HAP-1 (cell line): ENCODE data around the gene AGFG1.
"Not testable (repeated sequence)": the region's sequence is repeated elsewhere in the genome, so short reads cannot be mapped to it uniquely, and the experiment has no call there.

Experiments used
- DNase-seq, 2 experiments: peaks; one replicate each; pipeline ENCODE4 v3.0.0-alpha.2; 2016 to 2020; ENCODE audit warnings: low spot score in 2 of 2
- H3K27me3 ChIP-seq: fragments of 250-450 bp; sonication (Bioruptor Pico); 2 replicates; pipeline ENCODE4 v1.5.1; 2020; ENCODE audit warnings: low read depth, mild to moderate bottlenecking, moderate library complexity
- H3K36me3 ChIP-seq: fragments of 250-450 bp; sonication (Bioruptor Pico); replicated peaks from 2 replicates; pipeline ENCODE4 v1.5.1; 2020; ENCODE audit warnings: mild to moderate bottlenecking
- H3K4me1 ChIP-seq: fragments of 250-450 bp; sonication (Bioruptor Pico); 2 replicates; pipeline ENCODE4 v1.5.1; 2020; ENCODE audit warnings: mild to moderate bottlenecking
- H3K4me3 ChIP-seq: fragments of 250-450 bp; sonication (Bioruptor Pico); 2 replicates; pipeline ENCODE4 v1.5.1; 2020; ENCODE audit warnings: mild to moderate bottlenecking, moderate library complexity
- H3K9me3 ChIP-seq: fragments of 250-450 bp; sonication (Bioruptor Pico); 2 replicates; pipeline ENCODE4 v1.5.1; 2020; ENCODE audit warnings: mild to moderate bottlenecking, moderate library complexity
- in situ Hi-C: fragments of 300-500 bp; cut with MboI; formaldehyde crosslinking; loops from 3 replicates; pipeline ENCODE4 v1.14.3; 2020; ENCODE audit warnings: low sequenced_read_pairs, inconsistent platforms, mixed read lengths

AGFG1 gene

DNA sequence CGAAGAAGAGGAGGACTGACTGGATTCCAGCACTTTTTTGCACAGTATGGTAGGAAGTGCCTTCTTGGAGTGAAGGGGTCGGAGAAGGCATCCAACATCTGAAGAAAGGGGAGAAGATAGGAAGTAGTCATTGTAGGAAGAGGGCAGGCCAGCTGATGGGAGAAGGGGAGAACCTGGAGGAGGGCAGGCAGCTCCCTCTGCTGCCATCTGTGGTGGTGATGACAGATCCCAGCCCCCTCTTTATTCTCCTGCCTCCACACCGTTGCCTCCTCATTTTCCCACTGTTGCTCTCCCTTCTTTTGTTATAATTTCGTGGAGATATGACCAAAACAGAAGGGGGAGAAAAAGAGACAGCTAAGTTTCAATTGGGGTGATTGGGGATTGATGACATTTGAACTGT, 123.8 kb downstream of the AGFG1 start:
- H3K4me3 ChIP-seq = no peak overlapping the region
- no peak for DNase-seq
- in situ Hi-C loops = no loop called here
- no peaks in the 10 kb centered on the region for H3K9me3 ChIP-seq
- H3K4me1 ChIP-seq = no peaks in the 10 kb centered on the region
- H3K36me3 ChIP-seq = no peaks in the 10 kb centered on the region
- H3K27me3 ChIP-seq = no peaks in the 10 kb centered on the region; the same call in 1 of the 2 replicates

- no peak overlapping the region for H3K4me3 ChIP-seq
- H3K36me3 ChIP-seq = no peaks in the 10 kb centered on the region
- in situ Hi-C loops = no loop called here
- H3K9me3 ChIP-seq = no peaks in the 10 kb centered on the region
- no peaks in the 10 kb centered on the region; the same call in 1 of the 2 replicates for H3K27me3 ChIP-seq
- DNase-seq = no peak
- no peaks in the 10 kb centered on the region for H3K4me1 ChIP-seq
These were observed 125.1 kb downstream of the AGFG1 start for GRCh38 chr2:227597036-227597435.

DNA sequence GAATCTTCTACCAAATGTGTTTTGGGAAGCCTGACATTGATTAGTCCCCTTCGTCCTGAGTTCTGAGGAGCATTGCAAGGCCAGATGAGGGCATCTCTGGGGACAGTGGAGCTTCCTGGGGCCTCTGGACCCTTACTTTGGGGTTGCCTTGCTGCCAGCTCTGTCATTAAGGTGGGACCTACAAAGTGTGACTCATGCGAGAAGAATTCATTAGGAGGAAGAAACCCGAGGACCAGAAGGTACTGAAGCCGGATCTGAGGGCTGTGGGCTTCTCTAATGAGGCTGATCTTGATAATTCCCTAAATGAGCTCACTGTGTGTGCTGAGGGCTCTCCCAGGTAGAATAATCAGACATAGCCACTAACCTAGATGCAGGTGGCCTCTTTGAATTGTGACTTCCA, 126.0 kb downstream of the AGFG1 start:
- Histone ChIP-seq H3K9me3 (no peaks in the 10 kb centered on the region), H3K36me3 (no peaks in the 10 kb centered on the region), H3K4me3 (no peak overlapping the region), H3K27me3 (no peaks in the 10 kb centered on the region; the same call in 1 of the 2 replicates), H3K4me1 (no peaks in the 10 kb centered on the region)
- in situ Hi-C loops = no loop called here
- no peak for DNase-seq

- H3K4me1 ChIP-seq, H3K27me3 ChIP-seq, H3K9me3 ChIP-seq, H3K4me3 ChIP-seq, H3K36me3 ChIP-seq, DNase-seq, in situ Hi-C loops: not testable (repeated sequence)
These were observed 127.0 kb downstream of the AGFG1 start, which contains the start of gene SCYGR2 for GRCh38 chr2:227598835-227599503. Gene SCYGR2, plus strand, starts transcription at chr2:227598893. Its CDS starts 0 bp downstream, at chr2:227598893.

DNA sequence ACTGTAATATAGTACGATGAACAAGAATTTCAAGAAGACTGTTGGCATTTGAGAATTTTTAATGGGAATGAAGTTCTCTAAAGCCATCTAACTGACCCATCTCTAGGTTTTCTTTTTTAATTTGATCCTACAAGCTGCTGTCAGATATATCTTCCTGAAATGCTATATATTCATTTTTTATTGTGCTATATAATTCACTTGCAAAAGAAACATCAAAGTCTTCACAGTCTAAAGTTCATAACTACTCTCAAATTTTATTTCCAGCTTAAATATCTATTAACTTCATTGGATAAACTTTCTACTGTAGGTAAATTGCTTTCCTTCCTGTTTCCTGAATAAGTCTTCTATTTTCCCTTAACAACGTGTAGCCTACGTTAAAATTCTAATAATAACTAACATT, 130.4 kb downstream of the AGFG1 start:
- in situ Hi-C loops = no loop called here
- DNase-seq = no peak
- no peaks in the 10 kb centered on the region for H3K27me3 ChIP-seq
- no peak overlapping the region for H3K4me3 ChIP-seq
- no peaks in the 10 kb centered on the region for H3K9me3 ChIP-seq
- H3K36me3 ChIP-seq = no peaks in the 10 kb centered on the region
- no peaks in the 10 kb centered on the region for H3K4me1 ChIP-seq

- Histone ChIP-seq H3K9me3 (no peaks in the 10 kb centered on the region), H3K4me3 (no peak overlapping the region), H3K27me3 (no peaks in the 10 kb centered on the region), H3K36me3 (no peaks in the 10 kb centered on the region), H3K4me1 (no peaks in the 10 kb centered on the region)
- in situ Hi-C loops = no loop called here
- DNase-seq = no peak
These were observed 134.5 kb downstream of the AGFG1 start for GRCh38 chr2:227606476-227606875.

GRCh38 chr2:227607941-227608340, 136.0 kb downstream of the AGFG1 start:
- Histone ChIP-seq H3K4me3 (no peak overlapping the region), H3K27me3 (no peaks in the 10 kb centered on the region), H3K36me3 (no peaks in the 10 kb centered on the region), H3K4me1 (no peaks in the 10 kb centered on the region), H3K9me3 (no peaks in the 10 kb centered on the region)
- no peak for DNase-seq
- in situ Hi-C loops = no loop called here

DNA sequence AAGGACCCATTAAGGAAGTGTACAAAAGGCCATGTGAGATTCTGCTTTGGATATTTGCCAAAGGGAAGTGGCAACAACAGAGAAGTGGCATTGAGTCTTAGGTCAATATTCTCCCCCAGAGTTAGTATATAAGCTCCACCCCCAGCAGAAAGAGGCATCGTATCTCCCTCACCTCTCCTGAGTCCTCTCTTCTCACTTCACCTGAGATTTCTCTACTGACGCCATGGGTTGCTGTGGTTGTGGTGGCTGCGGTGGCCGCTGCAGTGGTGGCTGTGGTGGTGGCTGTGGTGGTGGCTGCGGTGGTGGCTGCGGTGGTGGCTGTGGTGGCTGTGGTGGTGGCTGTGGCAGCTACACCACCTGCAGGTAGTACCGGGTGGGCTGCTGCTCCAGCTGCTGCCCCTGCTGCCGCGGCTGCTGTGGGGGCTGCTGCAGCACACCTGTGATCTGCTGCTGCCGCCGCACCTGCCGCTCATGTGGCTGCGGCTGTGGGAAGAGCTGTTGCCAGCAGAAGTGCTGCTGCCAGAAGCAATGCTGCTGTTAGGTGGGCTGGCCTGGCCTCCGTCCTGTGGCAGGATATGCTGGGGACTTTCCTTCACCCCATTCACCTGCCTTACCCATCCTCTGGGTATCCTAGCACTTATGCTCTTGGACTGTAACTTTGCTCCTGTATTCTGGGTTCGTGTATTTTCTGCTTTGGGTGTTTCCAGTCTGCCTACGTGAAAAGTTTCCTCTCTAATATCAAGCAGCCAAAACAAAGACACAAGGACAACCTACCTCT, 136.8 kb downstream of the AGFG1 start:
- Histone ChIP-seq H3K36me3 (no peaks in the 10 kb centered on the region), H3K9me3 (no peaks in the 10 kb centered on the region), H3K4me1 (no peaks in the 10 kb centered on the region), H3K4me3 (no peak overlapping the region), H3K27me3 (no peaks in the 10 kb centered on the region)
- in situ Hi-C loops = no loop called here
- no peak for DNase-seq

- Histone ChIP-seq H3K4me1 (no peaks in the 10 kb centered on the region), H3K9me3 (no peaks in the 10 kb centered on the region), H3K36me3 (no peaks in the 10 kb centered on the region), H3K4me3 (no peak overlapping the region), H3K27me3 (no peaks in the 10 kb centered on the region)
- no peak for DNase-seq
- in situ Hi-C loops = no loop called here
These were observed 138.2 kb downstream of the AGFG1 start for GRCh38 chr2:227610123-227610522.
